Stimulated activated CD4-positive, alpha-beta T cell treated with anti-CD3 and anti-CD28 coated beads, Interleukin-12 subunit alpha, Interleukin-12 subunit beta, amount 100 ng/mL, for 24 hours (primary cell): ENCODE data around the gene PDCD1.
"Not testable (repeated sequence)": the region's sequence is repeated elsewhere in the genome, so short reads cannot be mapped to it uniquely, and the experiment has no call there.

Source experiments
- DNase-seq, 2 experiments: peaks; one replicate each; pipeline ENCODE4 v3.0.0-alpha.2; 2020; ENCODE audit warnings: low read depth in 2 of 2

Gene PDCD1

GRCh38 chr2:241800198-241800903, 58.3 kb downstream of the PDCD1 start:
- DNase-seq = not testable (repeated sequence)
